ENCODE data around the gene CLCN1.

CLCN1 gene

GRCh38 chr7:143334244-143334643, 18.3 kb downstream of the CLCN1 start:
- H3K27ac ChIP-seq = no peak overlapping the region
- TF ChIP-seq ZFX (IDR thresholded peaks at IDR 0.05; ENCODE audit: borderline replicate concordance) (no peak), CTCF (IDR thresholded peaks at IDR 0.05) (no peak)

GRCh38 chr7:143337216-143337615, 21.3 kb downstream of the CLCN1 start:
- no peak overlapping the region for H3K27ac ChIP-seq
- TF ChIP-seq ZFX (IDR thresholded peaks at IDR 0.05; ENCODE audit: borderline replicate concordance) (no peak), CTCF (IDR thresholded peaks at IDR 0.05) (no peak)

GRCh38 chr7:143341842-143342241, 25.9 kb downstream of the CLCN1 start:
- no peak overlapping the region for H3K27ac ChIP-seq
- no peak for TF ChIP-seq ZFX (IDR thresholded peaks at IDR 0.05; ENCODE audit: borderline replicate concordance)
- no peak for TF ChIP-seq CTCF (IDR thresholded peaks at IDR 0.05)

- TF ChIP-seq CTCF (IDR thresholded peaks at IDR 0.05) = no peak
- no peak for TF ChIP-seq ZFX (IDR thresholded peaks at IDR 0.05; ENCODE audit: borderline replicate concordance)
- no peak overlapping the region for H3K27ac ChIP-seq
Measured at GRCh38 chr7:143343596-143343995, 27.7 kb downstream of the CLCN1 start.

- no peak overlapping the region for H3K27ac ChIP-seq
- TF ChIP-seq ZFX (IDR thresholded peaks at IDR 0.05; ENCODE audit: borderline replicate concordance) = no peak
- no peak for TF ChIP-seq CTCF (IDR thresholded peaks at IDR 0.05)
Measured at GRCh38 chr7:143345428-143345900, 29.6 kb downstream of the CLCN1 start.

GRCh38 chr7:143346018-143346417, 30.1 kb downstream of the CLCN1 start:
- no peak overlapping the region for H3K27ac ChIP-seq
- TF ChIP-seq ZFX (IDR thresholded peaks at IDR 0.05; ENCODE audit: borderline replicate concordance) (no peak), CTCF (IDR thresholded peaks at IDR 0.05) (no peak)

- TF ChIP-seq ZFX (IDR thresholded peaks at IDR 0.05; ENCODE audit: borderline replicate concordance) (no peak), CTCF (IDR thresholded peaks at IDR 0.05) (no peak)
Measured at GRCh38 chr7:143347950-143348349, 32.0 kb downstream of the CLCN1 start.

More at GRCh38 chr7:143347950-143348349, 32.0 kb downstream of the CLCN1 start:
- no peak overlapping the region for H3K27ac ChIP-seq

Data from 22Rv1 (cell line).